Measurements from ENCODE around the gene LBX2. TPM values are rescaled to one million over a fixed set of nuclear protein-coding genes. Genes with fewer than 3 reads are reported as not detected.

The LBX2 gene
- total and polyA plus RNA-seq, 4 donors: 0.84 to 2.8 (median 2.5) TPM

- H3K27me3 ChIP-seq (ENCODE audit: control insufficient read depth in 4 of 4, insufficient read depth in 4 of 4, low read length in 3 of 4): peaks cover 0 to 4% (median 0%) of the 10 kb centered on the region in 4 donors
- peak overlapping the region in 2 of 3 donors; percentile 14 to 26 for H3K4me3 ChIP-seq (ENCODE audit: low read depth in 1 of 3, low read length in 3 of 3)
- no peak for DNase-seq (ENCODE audit: low spot score)
- WGBS: 82% methylated on average over 14 of the region's 14 CpGs
- peaks cover 0 to 6% (median 4%) of the 10 kb centered on the region in 4 donors for H3K36me3 ChIP-seq (ENCODE audit: control insufficient read depth in 4 of 4, insufficient read depth in 3 of 4, low read depth in 1 of 4, low read length in 3 of 4)
- TF ChIP-seq RXRA (IDR thresholded peaks at IDR 0.05): peak in 1 of 2 donors; percentile 71
- TF ChIP-seq FOXA2 (IDR thresholded peaks at IDR 0.05): no peak
- H3K27ac ChIP-seq (ENCODE audit: low read depth in 1 of 2, low read length in 2 of 2): peak overlapping the region in 1 of 2 donors; percentile 13
- no peaks in the 10 kb centered on the region for H3K9me3 ChIP-seq (ENCODE audit: control insufficient read depth in 4 of 4, low read length in 3 of 4)
- peaks cover 11 to 61% (median 48%) of the 10 kb centered on the region in 4 donors for H3K4me1 ChIP-seq (ENCODE audit: control insufficient read depth in 4 of 4, insufficient read depth in 4 of 4, low read length in 3 of 4)
- no peak overlapping the region for H3K9ac ChIP-seq (ENCODE audit: low read depth in 1 of 2, low read length in 2 of 2)
Measured at GRCh38 chr2:74505448-74506246, 6.2 kb upstream of the LBX2 start.

GRCh38 chr2:74504591-74504990 is 5.2 kb upstream of the LBX2 start:
- whole genome bisulfite sequencing: 88% methylated on average over 3 of the region's 3 CpGs
- Histone ChIP-seq H3K36me3 (ENCODE audit: control insufficient read depth in 4 of 4, insufficient read depth in 3 of 4, low read depth in 1 of 4, low read length in 3 of 4) (peaks cover 0 to 6% (median 4%) of the 10 kb centered on the region in 4 donors), H3K4me1 (ENCODE audit: control insufficient read depth in 4 of 4, insufficient read depth in 4 of 4, low read length in 3 of 4) (peaks cover 16 to 70% (median 56%) of the 10 kb centered on the region in 4 donors), H3K27ac (ENCODE audit: low read depth in 1 of 2, low read length in 2 of 2) (no peak overlapping the region), H3K9me3 (ENCODE audit: control insufficient read depth in 4 of 4, low read length in 3 of 4) (no peaks in the 10 kb centered on the region), H3K9ac (ENCODE audit: low read depth in 1 of 2, low read length in 2 of 2) (no peak overlapping the region), H3K4me3 (ENCODE audit: low read depth in 1 of 3, low read length in 3 of 3) (peak overlapping the region in 2 of 3 donors; percentile 76 to 97), H3K27me3 (ENCODE audit: control insufficient read depth in 4 of 4, insufficient read depth in 4 of 4, low read length in 3 of 4) (no peaks in the 10 kb centered on the region)
- no peak for TF ChIP-seq YY1 (IDR thresholded peaks at IDR 0.05)
- TF ChIP-seq ZBTB33 (IDR thresholded peaks at IDR 0.05): no peak
- no peak for TF ChIP-seq TAF1 (conservative IDR thresholded peaks at IDR 0.05)
- TF ChIP-seq, protein P1, sequence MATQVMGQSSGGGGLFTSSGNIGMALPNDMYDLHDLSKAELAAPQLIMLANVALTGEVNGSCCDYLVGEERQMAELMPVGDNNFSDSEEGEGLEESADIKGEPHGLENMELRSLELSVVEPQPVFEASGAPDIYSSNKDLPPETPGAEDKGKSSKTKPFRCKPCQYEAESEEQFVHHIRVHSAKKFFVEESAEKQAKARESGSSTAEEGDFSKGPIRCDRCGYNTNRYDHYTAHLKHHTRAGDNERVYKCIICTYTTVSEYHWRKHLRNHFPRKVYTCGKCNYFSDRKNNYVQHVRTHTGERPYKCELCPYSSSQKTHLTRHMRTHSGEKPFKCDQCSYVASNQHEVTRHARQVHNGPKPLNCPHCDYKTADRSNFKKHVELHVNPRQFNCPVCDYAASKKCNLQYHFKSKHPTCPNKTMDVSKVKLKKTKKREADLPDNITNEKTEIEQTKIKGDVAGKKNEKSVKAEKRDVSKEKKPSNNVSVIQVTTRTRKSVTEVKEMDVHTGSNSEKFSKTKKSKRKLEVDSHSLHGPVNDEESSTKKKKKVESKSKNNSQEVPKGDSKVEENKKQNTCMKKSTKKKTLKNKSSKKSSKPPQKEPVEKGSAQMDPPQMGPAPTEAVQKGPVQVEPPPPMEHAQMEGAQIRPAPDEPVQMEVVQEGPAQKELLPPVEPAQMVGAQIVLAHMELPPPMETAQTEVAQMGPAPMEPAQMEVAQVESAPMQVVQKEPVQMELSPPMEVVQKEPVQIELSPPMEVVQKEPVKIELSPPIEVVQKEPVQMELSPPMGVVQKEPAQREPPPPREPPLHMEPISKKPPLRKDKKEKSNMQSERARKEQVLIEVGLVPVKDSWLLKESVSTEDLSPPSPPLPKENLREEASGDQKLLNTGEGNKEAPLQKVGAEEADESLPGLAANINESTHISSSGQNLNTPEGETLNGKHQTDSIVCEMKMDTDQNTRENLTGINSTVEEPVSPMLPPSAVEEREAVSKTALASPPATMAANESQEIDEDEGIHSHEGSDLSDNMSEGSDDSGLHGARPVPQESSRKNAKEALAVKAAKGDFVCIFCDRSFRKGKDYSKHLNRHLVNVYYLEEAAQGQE (IDR thresholded peaks at IDR 0.05): no peak
- TF ChIP-seq, protein P2, sequence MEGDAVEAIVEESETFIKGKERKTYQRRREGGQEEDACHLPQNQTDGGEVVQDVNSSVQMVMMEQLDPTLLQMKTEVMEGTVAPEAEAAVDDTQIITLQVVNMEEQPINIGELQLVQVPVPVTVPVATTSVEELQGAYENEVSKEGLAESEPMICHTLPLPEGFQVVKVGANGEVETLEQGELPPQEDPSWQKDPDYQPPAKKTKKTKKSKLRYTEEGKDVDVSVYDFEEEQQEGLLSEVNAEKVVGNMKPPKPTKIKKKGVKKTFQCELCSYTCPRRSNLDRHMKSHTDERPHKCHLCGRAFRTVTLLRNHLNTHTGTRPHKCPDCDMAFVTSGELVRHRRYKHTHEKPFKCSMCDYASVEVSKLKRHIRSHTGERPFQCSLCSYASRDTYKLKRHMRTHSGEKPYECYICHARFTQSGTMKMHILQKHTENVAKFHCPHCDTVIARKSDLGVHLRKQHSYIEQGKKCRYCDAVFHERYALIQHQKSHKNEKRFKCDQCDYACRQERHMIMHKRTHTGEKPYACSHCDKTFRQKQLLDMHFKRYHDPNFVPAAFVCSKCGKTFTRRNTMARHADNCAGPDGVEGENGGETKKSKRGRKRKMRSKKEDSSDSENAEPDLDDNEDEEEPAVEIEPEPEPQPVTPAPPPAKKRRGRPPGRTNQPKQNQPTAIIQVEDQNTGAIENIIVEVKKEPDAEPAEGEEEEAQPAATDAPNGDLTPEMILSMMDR (IDR thresholded peaks at IDR 0.05; ENCODE audit: low read depth, low read length, missing input control): no peak
- TF ChIP-seq EGR1 (IDR thresholded peaks at IDR 0.05; ENCODE audit: low read depth in 2 of 2): no peak
- TF ChIP-seq GABPA (IDR thresholded peaks at IDR 0.05 in 1 of 2, conservative IDR thresholded peaks at IDR 0.05 in 1 of 2): no peak
- TF ChIP-seq JUND (IDR thresholded peaks at IDR 0.05): no peak
- no peak for TF ChIP-seq MAX (IDR thresholded peaks at IDR 0.05)
- TF ChIP-seq HNF4A (conservative IDR thresholded peaks at IDR 0.05): no peak
- TF ChIP-seq, protein P3, sequence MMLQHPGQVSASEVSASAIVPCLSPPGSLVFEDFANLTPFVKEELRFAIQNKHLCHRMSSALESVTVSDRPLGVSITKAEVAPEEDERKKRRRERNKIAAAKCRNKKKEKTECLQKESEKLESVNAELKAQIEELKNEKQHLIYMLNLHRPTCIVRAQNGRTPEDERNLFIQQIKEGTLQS (IDR thresholded peaks at IDR 0.05): no peak
- no peak for DNase-seq (ENCODE audit: low spot score)
